SK-N-SH (cell line): Measurements from ENCODE around the gene ACAD10. TPM values are rescaled to one million over a fixed set of nuclear protein-coding genes. Genes with fewer than 3 reads are reported as not detected.

Source experiments
- CTCF ChIA-PET: fragments of 300-600, 350-600 bp; formaldehyde crosslinking; extraction: SDS; loops from one replicate; lab custom pipeline; 2021; lab: Yijun Ruan, JAX
- POLR2A ChIA-PET: fragments of 350-600 bp; sonication (Branson Sonifier 250); formaldehyde crosslinking; extraction: SDS; loops from one replicate; lab custom pipeline; 2020; ENCODE audit warnings: antibody characterized with exemption, inconsistent platforms; lab: Yijun Ruan, JAX
- DNase-seq: peaks from one replicate; pipeline ENCODE4 v3.0.0; 2012
- H2AFZ ChIP-seq: fragments of 200-600 bp; sonication (generic); 2 replicates; pipeline ENCODE4 v1.8.1; 2016; ENCODE audit warnings: antibody characterized with exemption, mild to moderate bottlenecking, low read depth
- H3F3A ChIP-seq: fragments of 200-600 bp; sonication (generic); replicated peaks from 2 replicates; pipeline ENCODE3; 2016; ENCODE audit warnings: antibody characterized with exemption, mild to moderate bottlenecking; ENCODE audit not compliant: insufficient read depth
- H3K27ac ChIP-seq, 2 experiments: fragments of 200-500 bp in 1 of 2; fragments of 200-600 bp in 1 of 2; sonication (Bioruptor generic) in 1 of 2; sonication (generic), shearing (Covaris generic) in 1 of 2; 2 replicates each; pipeline versions ENCODE4 v1.5.1 to v1.6.1; 2014 to 2016; ENCODE audit warnings: low read depth in 2 of 2, inconsistent platforms in 1 of 2, low read length in 1 of 2, mild to moderate bottlenecking in 1 of 2, mixed read lengths in 1 of 2
- H3K27me3 ChIP-seq: fragments of 200-600 bp; sonication (generic), shearing (Covaris generic); 2 replicates; pipeline ENCODE4 v1.6.1; 2016; ENCODE audit warnings: mixed run types; ENCODE audit not compliant: insufficient read depth
- H3K36me3 ChIP-seq, 2 experiments: fragments of 200-500 bp in 1 of 2; fragments of 200-600 bp in 1 of 2; sonication (Bioruptor generic) in 1 of 2; sonication (generic) in 1 of 2; replicated peaks in 1 of 2; 2 replicates each; pipeline versions ENCODE3 to v1.5.1; 2014 to 2016; ENCODE audit warnings: low read length in 1 of 2, mild to moderate bottlenecking in 1 of 2; ENCODE audit not compliant: insufficient read depth in 2 of 2, control insufficient read depth in 1 of 2
- H3K4me1 ChIP-seq, 2 experiments: fragments of 200-500 bp in 1 of 2; fragments of 200-600 bp in 1 of 2; sonication (Bioruptor generic) in 1 of 2; sonication (generic), shearing (Covaris generic) in 1 of 2; 2 replicates each; pipeline versions ENCODE4 v1.5.1 to v1.6.1; 2014 to 2016; ENCODE audit warnings: low read depth in 1 of 2, low read length in 1 of 2, mixed run types in 1 of 2; ENCODE audit not compliant: insufficient read depth in 2 of 2, control insufficient read depth in 1 of 2
- H3K4me2 ChIP-seq: fragments of 200-600 bp; sonication (generic), shearing (Covaris generic); 2 replicates; pipeline ENCODE4 v1.6.1; 2017; ENCODE audit warnings: mixed run types
- H3K4me3 ChIP-seq, 2 experiments: fragments of 200-500 bp in 1 of 2; fragments of 200-600 bp in 1 of 2; sonication (Bioruptor generic) in 1 of 2; sonication (generic), shearing (Covaris generic) in 1 of 2; 2 replicates each; pipeline versions ENCODE4 v1.5.1 to v1.8.1; 2014 to 2016; ENCODE audit warnings: low read depth in 2 of 2, inconsistent platforms in 1 of 2, low read length in 1 of 2, mild to moderate bottlenecking in 1 of 2, mixed read lengths in 1 of 2, moderate library complexity in 1 of 2
- H3K79me2 ChIP-seq: fragments of 200-600 bp; sonication (generic); 2 replicates; pipeline ENCODE4 v1.8.1; 2017; ENCODE audit warnings: mild to moderate bottlenecking; ENCODE audit not compliant: insufficient read depth
- H3K9ac ChIP-seq: fragments of 200-600 bp; sonication (generic); 2 replicates; pipeline ENCODE4 v1.6.1; 2017; ENCODE audit warnings: mixed run types
- H3K9me2 ChIP-seq: fragments of 200-600 bp; sonication (generic); 2 replicates; pipeline ENCODE4 v1.6.1; 2017; ENCODE audit warnings: mixed run types
- H3K9me3 ChIP-seq: fragments of 200-600 bp; sonication (generic); 2 replicates; pipeline ENCODE4 v1.6.1; 2017; ENCODE audit warnings: mixed run types, mild to moderate bottlenecking, moderate library complexity
- H4K20me1 ChIP-seq: fragments of 200-600 bp; sonication (generic); 2 replicates; pipeline ENCODE4 v1.6.1; 2017; ENCODE audit warnings: mild to moderate bottlenecking, mixed run types; ENCODE audit not compliant: insufficient read depth
- EP300 ChIP-seq, 2 experiments: IDR thresholded peaks; 2 replicates each; pipeline versions ENCODE4 v1.4.0 to v1.6.1; 2012; ENCODE audit warnings: borderline replicate concordance in 1 of 2, low read depth in 1 of 2, low read length in 1 of 2
- GABPA ChIP-seq: IDR thresholded peaks from 2 replicates; pipeline ENCODE4 v1.4.0; 2012; ENCODE audit warnings: low read depth, mild to moderate bottlenecking
- NRF1 ChIP-seq: IDR thresholded peaks from 2 replicates; pipeline ENCODE4 v1.6.1; 2012; ENCODE audit warnings: low read depth, mild to moderate bottlenecking, low read length
- RAD21 ChIP-seq: IDR thresholded peaks from 2 replicates; pipeline ENCODE4 v1.6.1; 2012; ENCODE audit warnings: mild to moderate bottlenecking, low read length
- RCOR1 ChIP-seq: fragments of 150-350 bp; IDR thresholded peaks from 2 replicates; pipeline ENCODE4 v1.6.1; 2017; ENCODE audit warnings: antibody characterized with exemption, low read length
- WGBS: methylation state at CpG from one replicate; pipeline ENCODE4 v1.1.6; 2017; ENCODE audit warnings: low lambda C conversion rate; 5-methylcytosine and 5-hydroxymethylcytosine counted together
- polyA plus RNA-seq, 3 experiments: library from polyadenylated mRNA; depleted of rRNA; stranded (reverse); fragments of >200 nt; gene quantifications; 2 replicates each; pipeline ENCODE4 v1.2.3, GENCODE V29; 2012
- TF ChIP-seq, protein P1 (sequence below): IDR thresholded peaks from 2 replicates; pipeline ENCODE4 v1.4.0; 2012; ENCODE audit warnings: low read depth, borderline replicate concordance

ACAD10 gene
- polyA plus RNA-seq, 1 of the 3 experiments (the other 2 are of a cell fraction): 24.6 TPM

DNA sequence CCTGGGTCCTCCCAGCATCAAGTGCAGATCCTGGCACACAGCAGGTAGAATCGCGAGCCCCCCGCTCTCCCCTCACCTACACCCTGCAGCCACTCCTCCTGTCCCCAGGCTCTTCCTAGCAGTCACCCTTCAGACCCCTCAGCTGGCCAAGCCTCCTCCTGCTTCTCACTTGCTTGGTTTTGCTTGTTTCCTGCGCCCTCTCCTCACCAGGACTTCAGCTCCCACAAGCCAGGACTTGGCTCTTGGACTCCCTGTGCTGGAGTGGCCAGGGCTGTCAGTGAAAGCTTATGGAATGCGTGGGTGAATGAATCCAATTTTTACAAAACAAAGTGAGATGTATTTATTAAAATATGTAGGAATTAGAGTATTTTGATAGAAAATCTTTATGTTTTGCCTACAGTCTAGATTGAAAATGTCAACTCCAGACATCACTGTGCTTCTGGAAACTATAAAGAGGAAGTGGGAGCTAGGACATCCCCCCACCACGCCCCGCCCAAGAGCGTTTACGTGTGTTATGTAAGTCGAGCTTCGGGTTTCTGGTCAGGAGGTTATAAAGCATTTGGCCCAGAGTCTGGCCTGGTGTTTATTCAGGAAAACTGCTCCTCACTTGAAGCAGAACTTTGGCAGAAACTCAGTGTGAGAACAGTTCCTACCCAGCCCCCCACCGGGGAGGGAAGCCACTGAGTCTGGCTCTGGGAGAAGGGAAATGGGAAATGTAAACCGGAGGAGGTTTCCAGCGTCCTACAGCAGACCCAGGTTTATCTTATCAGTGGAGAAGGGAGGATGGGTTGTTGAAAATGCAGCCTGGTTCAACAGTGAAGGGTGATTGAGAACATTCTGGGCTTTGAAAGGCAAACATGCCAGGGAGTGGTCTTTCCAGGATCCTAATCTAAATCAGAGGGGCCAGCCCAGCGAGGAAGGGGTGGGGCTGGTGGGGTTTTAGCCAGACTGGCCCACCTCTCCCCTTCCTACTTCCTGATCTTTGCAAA, 89.6 kb downstream of the ACAD10 start:
- Histone ChIP-seq H3K4me1 (peaks cover 6 to 19% of the 10 kb centered on the region in 2 experiments; a peak in 2 of 4 replicates), H4K20me1 (no peaks in the 10 kb centered on the region), H3K79me2 (no peaks in the 10 kb centered on the region; the same call in 1 of the 2 replicates), H3K4me2 (no peak overlapping the region), H3K9me3 (no peaks in the 10 kb centered on the region), H3K4me3 (no peak overlapping the region), H3K27ac (peak overlapping the region; percentile 36 to 70; a peak in 3 of 4 replicates), H3K36me3 (peaks cover 0 to 4% of the 10 kb centered on the region in 2 experiments), H3K9me2 (no peaks in the 10 kb centered on the region), H2AFZ (no peak overlapping the region), H3K9ac (no peak overlapping the region), H3F3A (no peaks in the 10 kb centered on the region), H3K27me3 (no peaks in the 10 kb centered on the region)
- POLR2A ChIA-PET: interaction anchor here (2.1 kb wide), 1 partner anchor 9 kb away, joined by 5 read pairs; the partner anchor contains the start of gene ALDH2
- 70% methylated on average over 15 of the region's 15 CpGs for WGBS
- CTCF ChIA-PET: interaction anchor here (1.0 to 2.6 kb wide), 2 partner anchors 22 to 37 kb away, joined by 3 to 11 read pairs; no protein-coding TSS in a partner anchor
- TF ChIP-seq EP300 (IDR thresholded peaks at IDR 0.05; ENCODE audit: borderline replicate concordance in 1 of 2, low read depth in 1 of 2, low read length in 1 of 2) (0 out of 4 replicates have a peak, but pooled peaks of 1 of the 2 experiments have one; percentile 9), RAD21 (no peak)
- DNase-seq: peak; percentile 66

DNA sequence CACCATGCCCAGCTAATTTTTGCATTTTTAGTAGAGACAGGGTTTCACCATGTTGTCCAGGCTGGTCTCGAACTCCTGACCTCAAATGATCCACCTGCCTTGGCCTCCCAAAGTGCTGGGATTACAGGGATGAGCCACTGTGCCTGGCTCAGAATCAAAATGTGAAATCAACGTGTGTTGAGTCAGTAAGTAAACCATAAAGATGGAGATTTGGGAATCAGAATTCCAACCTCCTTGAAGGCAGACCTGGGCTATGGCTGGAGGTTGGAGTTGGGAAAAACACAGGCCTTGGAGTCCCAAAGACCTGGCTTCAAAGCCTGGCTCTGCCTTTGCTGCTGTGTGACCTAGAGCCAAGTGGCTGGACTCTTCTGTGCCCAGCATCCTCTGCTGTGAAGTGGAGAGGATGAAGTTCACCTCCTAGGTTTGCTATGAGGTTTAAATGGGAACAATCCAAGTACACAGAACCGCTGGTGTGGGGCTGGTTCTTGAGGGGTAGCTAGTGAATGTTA, 91.0 kb downstream of the ACAD10 start:
- WGBS: 73% methylated on average over 3 of the region's 3 CpGs

DNA sequence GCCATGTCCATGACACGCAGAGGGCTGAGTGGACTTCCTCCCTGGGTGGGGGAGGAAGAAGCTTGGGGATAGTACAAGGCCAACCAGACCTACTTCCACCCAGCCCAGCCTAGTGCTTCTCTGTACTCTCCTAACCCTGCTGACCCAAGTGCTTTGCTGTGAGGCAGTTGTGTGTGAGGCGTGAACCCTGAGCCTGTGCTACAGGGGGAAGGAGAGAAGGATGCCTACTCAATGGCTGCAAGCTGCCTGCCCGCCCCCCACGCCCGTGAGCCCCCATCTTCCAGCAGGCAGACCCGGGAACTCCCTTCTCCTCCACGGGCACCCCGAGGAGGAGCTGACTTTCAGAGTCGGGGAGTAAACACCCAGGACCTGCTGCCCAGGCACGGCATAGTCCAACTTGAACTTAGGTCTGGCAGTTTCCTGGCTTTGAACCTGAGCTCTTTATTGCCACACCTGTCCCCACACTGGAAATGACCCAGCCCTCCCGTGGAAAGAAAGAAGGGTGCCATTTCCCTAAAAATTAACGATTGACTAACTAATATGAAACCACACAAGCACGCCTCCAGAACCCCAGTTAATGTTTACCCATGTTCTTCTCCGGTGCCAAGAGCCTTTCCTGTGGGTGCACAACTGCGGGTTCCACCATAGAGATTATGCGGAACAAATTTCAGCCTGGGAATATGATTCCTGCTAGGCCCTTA, 91.6 kb downstream of the ACAD10 start:
- no peaks in the 10 kb centered on the region for H3K9me2 ChIP-seq
- H3K4me1 ChIP-seq: peaks cover 6 to 19% of the 10 kb centered on the region in 2 experiments; a peak in 2 of 4 replicates
- no peak for DNase-seq
- peaks cover 0 to 4% of the 10 kb centered on the region in 2 experiments for H3K36me3 ChIP-seq
- no peak for TF ChIP-seq EP300 (IDR thresholded peaks at IDR 0.05; ENCODE audit: borderline replicate concordance in 1 of 2, low read depth in 1 of 2, low read length in 1 of 2)
- TF ChIP-seq, protein P1, sequence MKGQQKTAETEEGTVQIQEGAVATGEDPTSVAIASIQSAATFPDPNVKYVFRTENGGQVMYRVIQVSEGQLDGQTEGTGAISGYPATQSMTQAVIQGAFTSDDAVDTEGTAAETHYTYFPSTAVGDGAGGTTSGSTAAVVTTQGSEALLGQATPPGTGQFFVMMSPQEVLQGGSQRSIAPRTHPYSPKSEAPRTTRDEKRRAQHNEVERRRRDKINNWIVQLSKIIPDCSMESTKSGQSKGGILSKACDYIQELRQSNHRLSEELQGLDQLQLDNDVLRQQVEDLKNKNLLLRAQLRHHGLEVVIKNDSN: no peak
- TF ChIP-seq GABPA: no peak
- H3K9ac ChIP-seq: no peak overlapping the region
- no peaks in the 10 kb centered on the region for H3F3A ChIP-seq
- H3K4me3 ChIP-seq: no peak overlapping the region
- H3K27ac ChIP-seq: no peak overlapping the region; a peak in 1 of 4 replicates
- no peaks in the 10 kb centered on the region for H3K9me3 ChIP-seq
- no peak overlapping the region for H2AFZ ChIP-seq
- 74% methylated on average over 13 of the region's 16 CpGs for WGBS
- no peaks in the 10 kb centered on the region for H3K27me3 ChIP-seq
- ChIA-PET CTCF (interaction anchor here (0.9 to 1.5 kb wide), 2 partner anchors 25 to 36 kb away, joined by 3 to 4 read pairs; no protein-coding TSS in a partner anchor), POLR2A (no interaction called here)
- no peak overlapping the region for H3K4me2 ChIP-seq
- no peaks in the 10 kb centered on the region; the same call in 1 of the 2 replicates for H3K79me2 ChIP-seq
- no peaks in the 10 kb centered on the region for H4K20me1 ChIP-seq

More for the DNA sequence above, 91.0 kb downstream of the ACAD10 start:
- Histone ChIP-seq H2AFZ (no peak overlapping the region), H3K4me1 (peaks cover 6 to 19% of the 10 kb centered on the region in 2 experiments; a peak in 2 of 4 replicates), H3K79me2 (no peaks in the 10 kb centered on the region; the same call in 1 of the 2 replicates), H3K9me2 (no peaks in the 10 kb centered on the region), H3K4me3 (no peak overlapping the region), H3K4me2 (no peak overlapping the region), H3K27ac (no peak overlapping the region; a peak in 1 of 4 replicates), H4K20me1 (no peaks in the 10 kb centered on the region), H3K9me3 (no peaks in the 10 kb centered on the region), H3K9ac (no peak overlapping the region), H3F3A (no peaks in the 10 kb centered on the region), H3K36me3 (peaks cover 0 to 4% of the 10 kb centered on the region in 2 experiments), H3K27me3 (no peaks in the 10 kb centered on the region)
- TF ChIP-seq NRF1: no peak
- TF ChIP-seq RCOR1: no peak
- no peak for DNase-seq
- ChIA-PET POLR2A (interaction anchor here (2.1 kb wide), 1 partner anchor 10 kb away, joined by 5 read pairs; the partner anchor contains the start of gene ALDH2), CTCF (interaction anchor here (0.9 to 1.5 kb wide), 2 partner anchors 24 to 36 kb away, joined by 3 to 4 read pairs; no protein-coding TSS in a partner anchor)
